HTR-8/SVneo (cell line): ENCODE results near the gene LRBA.
A peak's percentile ranks its signal among the peaks of the same experiment; 100 is the strongest.

ENCODE experiments used
- DNase-seq: peaks from one replicate; pipeline ENCODE4 v3.0.0; 2011; ENCODE audit warnings: low spot score, mixed read lengths; ENCODE audit not compliant: insufficient read length
- FAIRE-seq: peaks from 2 replicates; lab custom pipeline; 2011; peaks lifted over from hg19 to GRCh38; lab: Jason Lieb, UNC

Gene LRBA

GRCh38 chr4:150252741-150253140 is 762.3 kb downstream of the LRBA start:
- DNase-seq, result no peak
- FAIRE-seq, result peak; percentile 72

- no peak for DNase-seq
Observed at GRCh38 chr4:150252306-150252705, 762.8 kb downstream of the LRBA start.

GRCh38 chr4:150251752-150252190 is 763.3 kb downstream of the LRBA start:
- no peak for FAIRE-seq
- no peak for DNase-seq

More at GRCh38 chr4:150252306-150252705, 762.8 kb downstream of the LRBA start:
- FAIRE-seq, result no peak

GRCh38 chr4:150250998-150251651 is 764.0 kb downstream of the LRBA start:
- FAIRE-seq, result peak; percentile 92
- no peak for DNase-seq

GRCh38 chr4:150250293-150250997 is 764.6 kb downstream of the LRBA start:
- FAIRE-seq (peak; percentile 13), DNase-seq (no peak)

- DNase-seq, result no peak
- no peak for FAIRE-seq
Observed at GRCh38 chr4:150248181-150248580, 766.9 kb downstream of the LRBA start.

- no peak for FAIRE-seq
- DNase-seq, result no peak
Observed at GRCh38 chr4:150247184-150247583, 767.9 kb downstream of the LRBA start.

GRCh38 chr4:150244600-150244999 is 770.5 kb downstream of the LRBA start:
- no peak for DNase-seq
- FAIRE-seq, result no peak

GRCh38 chr4:150243932-150244331 is 771.2 kb downstream of the LRBA start:
- DNase-seq, result no peak
- no peak for FAIRE-seq

- DNase-seq (peak; percentile 59), FAIRE-seq (peak; percentile 87)
Observed at GRCh38 chr4:150242820-150243458, 772.1 kb downstream of the LRBA start.

- FAIRE-seq, result no peak
- DNase-seq, result no peak
Observed at GRCh38 chr4:150240011-150240410, 775.1 kb downstream of the LRBA start.

- FAIRE-seq (no peak), DNase-seq (no peak)
Observed at GRCh38 chr4:150238591-150238990, 776.5 kb downstream of the LRBA start.

- FAIRE-seq, result no peak
Observed at GRCh38 chr4:150237110-150237872, 777.8 kb downstream of the LRBA start.

GRCh38 chr4:150236626-150237025 is 778.5 kb downstream of the LRBA start:
- FAIRE-seq (no peak), DNase-seq (no peak)

More at GRCh38 chr4:150237110-150237872, 777.8 kb downstream of the LRBA start:
- peak; percentile 54 for DNase-seq

- peak; percentile 31 for FAIRE-seq
- DNase-seq, result no peak
Observed at GRCh38 chr4:150235808-150236271, 779.2 kb downstream of the LRBA start.

GRCh38 chr4:150235317-150235716 is 779.8 kb downstream of the LRBA start:
- DNase-seq (no peak), FAIRE-seq (no peak)

GRCh38 chr4:150234246-150234645 is 780.8 kb downstream of the LRBA start:
- FAIRE-seq (no peak), DNase-seq (no peak)

- FAIRE-seq, result no peak
Observed at GRCh38 chr4:150232029-150232428, 783.1 kb downstream of the LRBA start.

GRCh38 chr4:150231107-150231770 is 783.8 kb downstream of the LRBA start:
- no peak for DNase-seq

More at GRCh38 chr4:150232029-150232428, 783.1 kb downstream of the LRBA start:
- no peak for DNase-seq

GRCh38 chr4:150230561-150230960 is 784.5 kb downstream of the LRBA start:
- DNase-seq (no peak), FAIRE-seq (no peak)

More at GRCh38 chr4:150231107-150231770, 783.8 kb downstream of the LRBA start:
- FAIRE-seq, result no peak
